Kidney glomerular epithelial cell (primary cell): ENCODE measurements around the gene WWOX.

Experiments
- DNase-seq: peaks from one replicate; lab custom pipeline; 2025; lab: John Stamatoyannopoulos, UW

The WWOX gene

DNA sequence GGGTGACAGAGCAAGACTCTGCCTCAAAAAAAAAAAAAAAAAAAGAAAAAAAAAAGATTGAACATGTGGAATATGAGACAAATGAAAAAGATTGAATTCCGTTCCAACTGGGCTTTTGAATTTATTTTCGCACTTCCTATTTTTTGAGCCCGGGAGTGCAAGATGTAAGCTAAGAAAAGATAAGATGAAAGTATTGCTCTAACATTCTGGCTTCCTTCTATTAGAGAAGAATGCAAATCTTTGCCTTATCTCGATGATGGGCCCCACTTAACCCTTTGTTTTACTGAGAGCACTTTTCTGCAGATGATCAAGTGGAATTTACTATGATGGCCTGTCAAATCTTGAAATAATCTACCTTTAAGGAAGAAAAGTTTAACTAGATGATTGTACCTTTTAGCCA lies 96.3 kb downstream of the WWOX start:
- DNase-seq, result no peak

DNA sequence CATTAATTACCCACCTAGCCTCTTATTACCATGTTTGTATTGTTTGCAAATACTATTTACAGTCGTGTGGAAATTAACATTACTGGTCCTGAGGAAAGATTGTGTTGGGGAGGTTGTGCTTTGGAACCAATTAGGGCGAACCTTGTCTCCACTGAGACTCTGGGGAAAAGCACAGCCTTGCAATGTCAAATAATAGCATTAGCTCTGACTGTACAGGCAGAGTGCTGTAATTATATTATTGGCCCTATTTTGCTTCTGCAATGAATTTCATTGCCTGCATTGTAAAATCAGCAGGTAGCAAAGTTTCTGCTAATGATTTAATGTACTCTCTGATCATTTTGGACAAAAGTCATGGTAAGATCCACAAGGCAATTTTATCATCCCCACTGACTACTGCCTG lies 97.0 kb downstream of the WWOX start:
- DNase-seq, result no peak

DNA sequence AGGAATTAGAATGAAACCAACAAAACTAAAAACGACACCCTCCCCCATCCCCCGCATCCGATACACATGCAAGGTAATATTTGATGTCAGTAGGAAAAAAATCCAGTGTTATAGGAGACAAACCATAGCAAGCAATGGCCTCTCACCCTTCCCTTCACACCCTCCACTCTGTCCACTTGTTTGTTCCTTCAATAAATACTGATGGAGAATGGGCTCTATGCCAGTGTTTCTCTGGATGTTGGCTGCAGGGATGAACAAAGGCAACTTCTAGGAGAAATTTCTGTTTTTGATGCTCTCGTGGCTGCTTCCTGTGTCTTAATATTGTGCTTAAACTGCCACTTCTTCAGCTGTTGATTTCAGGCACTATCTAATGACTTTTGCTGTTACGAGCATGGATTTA lies 98.8 kb downstream of the WWOX start:
- no peak for DNase-seq

DNA sequence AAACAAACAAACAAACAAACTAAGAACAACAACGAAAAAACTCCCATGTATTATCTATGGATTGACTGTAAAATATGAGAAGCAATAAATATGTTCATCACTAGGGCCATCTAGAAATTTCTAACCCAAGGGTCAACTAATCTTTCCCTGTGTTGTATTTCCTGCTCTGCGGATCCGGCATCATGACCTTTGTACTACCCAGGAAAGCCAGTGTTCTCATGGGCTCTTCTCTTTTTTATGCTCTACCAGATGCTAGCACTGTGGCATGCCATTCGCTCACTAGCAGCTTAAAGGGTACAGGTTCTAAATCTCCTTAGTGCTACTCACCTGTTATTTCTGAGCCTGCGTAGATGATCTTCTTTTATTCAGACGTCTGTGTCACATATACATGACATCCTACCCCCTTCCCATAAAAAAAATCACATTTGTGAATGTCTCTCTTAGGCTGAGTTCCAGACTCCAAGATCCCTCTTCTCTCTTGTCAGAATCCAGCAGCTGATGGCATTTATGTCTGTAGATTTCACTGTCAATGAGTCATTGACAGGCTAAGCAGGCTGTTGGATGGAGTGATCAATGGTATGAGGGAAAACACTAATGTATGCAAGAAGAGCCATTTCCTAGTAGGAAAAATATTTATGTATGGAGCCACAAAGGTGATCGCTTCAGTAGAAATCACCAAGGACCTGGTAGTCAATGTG lies 100.0 kb downstream of the WWOX start:
- DNase-seq, result no peak

DNA sequence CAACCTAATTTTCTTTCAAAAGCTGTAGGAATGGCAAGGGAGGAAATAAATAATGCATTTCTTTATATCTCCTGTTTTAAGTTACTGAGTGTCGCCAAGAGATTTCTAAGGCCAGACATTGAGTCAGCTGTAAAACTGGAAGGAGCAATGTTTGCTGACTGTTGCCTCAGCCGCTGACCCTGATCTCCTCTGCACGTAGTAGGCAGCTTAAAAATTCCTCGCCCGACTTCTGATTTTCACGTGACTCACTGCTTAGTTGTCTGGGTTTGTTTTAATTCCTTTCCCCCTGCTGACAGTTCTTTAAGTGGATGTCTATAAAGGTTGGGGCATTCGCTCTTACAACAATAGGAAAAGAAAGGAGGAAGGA lies 100.6 kb downstream of the WWOX start:
- DNase-seq, result no peak

DNA sequence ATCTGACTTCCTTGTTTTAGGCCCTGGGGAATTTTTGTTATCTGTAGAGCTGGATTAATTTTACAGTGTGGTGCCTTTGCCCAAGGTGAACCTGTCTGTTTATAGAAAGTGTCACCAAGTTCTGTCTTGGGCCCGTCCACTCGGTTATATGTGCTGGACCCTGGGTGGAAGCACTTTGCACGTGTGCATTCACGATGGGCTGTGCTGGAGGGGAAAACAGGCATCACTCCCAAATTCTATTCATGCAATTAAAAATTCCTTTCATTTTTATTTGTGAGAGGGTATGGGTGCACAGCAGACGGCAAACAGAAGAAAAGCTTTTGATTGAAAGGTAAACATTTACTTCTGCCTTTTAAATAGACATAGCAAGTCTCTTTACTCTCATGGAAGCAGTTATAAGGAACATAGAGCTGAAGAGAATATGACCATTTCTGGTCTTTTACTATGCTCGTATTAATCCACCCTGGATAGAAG lies 101.2 kb downstream of the WWOX start:
- no peak for DNase-seq

DNA sequence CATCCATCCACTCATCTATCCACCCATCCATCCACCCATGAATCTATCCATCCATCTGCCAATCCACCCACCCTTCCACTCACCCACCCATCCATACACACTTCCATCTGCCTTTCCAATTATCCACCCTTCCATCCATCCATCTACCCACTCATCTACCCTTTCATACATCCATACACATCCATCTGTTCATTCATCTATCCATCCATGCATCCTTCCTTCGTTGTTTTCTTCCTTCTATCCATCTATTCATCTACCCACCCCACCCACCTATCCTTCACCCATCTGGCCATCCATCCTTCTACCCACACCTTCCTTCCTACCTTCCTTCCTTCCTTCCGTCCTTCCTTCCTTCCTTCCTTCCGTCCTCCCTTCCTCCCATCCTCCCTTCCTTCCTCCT lies 106.1 kb downstream of the WWOX start:
- DNase-seq, result no peak

DNA sequence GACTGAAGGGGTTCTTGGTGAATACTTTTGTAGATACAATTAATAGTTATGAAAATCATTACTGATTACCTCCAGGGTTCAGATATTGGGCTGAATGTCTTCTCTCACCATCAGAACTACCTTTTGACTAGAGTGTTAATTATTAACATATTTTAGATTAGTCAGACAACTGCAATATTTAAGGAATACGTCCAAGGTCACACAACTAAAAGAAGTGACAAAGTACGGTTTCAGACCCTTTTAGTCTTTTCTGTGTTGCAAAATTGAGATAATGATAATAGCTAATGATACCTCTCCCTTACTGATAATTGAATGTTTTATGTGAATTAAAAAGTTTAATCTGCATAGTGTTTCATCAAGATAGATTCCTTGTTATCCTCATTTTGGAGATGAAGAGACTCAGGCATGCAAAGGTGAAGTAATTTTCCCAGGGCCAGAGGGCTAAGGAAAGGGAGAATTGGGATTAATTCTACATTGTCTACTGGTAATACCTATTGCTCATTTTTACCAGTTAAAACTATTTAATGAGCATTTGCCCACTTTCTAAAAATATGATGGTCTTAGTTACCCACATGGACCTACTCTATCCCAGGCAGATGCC lies 107.3 kb downstream of the WWOX start:
- no peak for DNase-seq

DNA sequence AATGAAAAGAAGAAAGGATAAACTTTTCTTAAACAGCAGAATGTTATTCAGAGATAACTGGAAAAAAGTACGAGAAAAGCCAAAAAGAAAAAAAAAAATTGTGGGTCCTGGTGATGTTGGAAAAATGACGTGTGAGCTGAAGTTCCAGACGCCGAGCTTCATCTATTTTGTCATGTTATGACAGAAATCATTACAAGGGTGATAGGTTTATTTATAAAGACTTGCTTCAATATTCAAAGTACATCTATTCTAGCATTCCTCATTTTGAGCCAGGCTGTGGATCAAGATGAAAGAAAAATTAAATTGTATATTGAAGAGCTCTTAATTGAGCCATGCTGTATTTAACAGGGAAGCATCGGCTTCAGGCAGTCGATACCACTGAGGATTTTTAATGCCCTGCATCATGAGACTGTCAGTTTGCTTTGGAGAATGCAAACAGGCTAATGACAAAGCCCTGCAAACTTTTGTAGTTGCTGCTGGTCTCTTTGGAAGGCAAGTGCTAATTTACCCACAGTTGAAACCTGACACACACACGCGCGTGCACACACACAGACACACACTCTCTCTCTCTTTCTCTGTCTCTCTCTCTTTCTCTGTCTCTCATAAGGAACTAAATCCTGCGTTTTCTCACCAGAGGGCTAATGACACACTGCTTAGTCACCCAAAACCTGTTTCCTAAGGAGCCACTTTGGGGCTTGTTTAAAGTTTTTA lies 110.7 kb downstream of the WWOX start:
- peak; percentile 28 for DNase-seq

DNA sequence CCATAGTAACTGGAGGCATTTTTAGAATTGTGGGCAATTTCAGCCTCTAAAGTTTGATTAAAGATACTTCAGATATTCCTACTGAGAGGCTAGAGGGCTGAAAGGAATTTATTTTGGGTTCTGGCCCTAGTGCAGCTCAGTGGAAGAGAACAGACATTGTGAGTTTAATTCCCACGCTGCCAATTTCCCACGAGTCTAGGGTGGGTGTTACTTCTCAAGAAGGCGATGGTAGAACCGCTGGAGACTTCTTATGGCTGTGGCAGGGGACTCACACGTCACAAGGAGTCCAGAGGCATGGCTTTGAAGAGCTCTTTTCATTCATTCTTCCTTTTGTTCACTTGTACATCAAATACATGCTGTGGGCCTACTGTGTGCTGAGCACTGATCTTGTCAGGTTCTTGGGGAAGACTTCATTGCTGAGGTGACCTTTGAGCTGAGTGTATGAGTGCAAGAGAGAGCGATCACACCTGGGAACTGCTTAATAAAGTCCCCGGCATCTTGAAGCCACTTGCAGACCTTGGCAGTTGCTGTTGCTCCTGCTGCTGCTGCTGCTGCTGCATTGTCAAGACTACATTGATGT lies 111.7 kb downstream of the WWOX start:
- DNase-seq, result no peak

DNA sequence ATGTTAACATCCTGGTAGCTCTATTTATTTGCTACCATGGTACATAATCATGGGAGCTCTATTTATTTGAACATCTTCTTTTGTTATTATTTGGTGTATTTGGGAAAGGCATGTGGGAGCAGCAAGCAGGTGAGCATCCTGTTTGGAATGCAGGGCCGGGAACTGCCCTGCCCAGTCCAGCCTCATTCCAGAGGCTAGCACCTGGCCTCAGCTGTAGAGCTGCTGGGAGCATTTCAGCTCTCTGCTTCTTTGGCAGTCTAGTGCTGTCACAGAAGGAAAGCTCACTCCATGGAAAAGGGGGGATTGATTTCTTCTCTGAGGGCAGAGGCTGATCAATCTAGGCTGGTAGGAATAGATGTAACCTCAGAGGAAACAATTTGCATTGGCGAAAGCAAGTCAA lies 112.5 kb downstream of the WWOX start:
- no peak for DNase-seq

DNA sequence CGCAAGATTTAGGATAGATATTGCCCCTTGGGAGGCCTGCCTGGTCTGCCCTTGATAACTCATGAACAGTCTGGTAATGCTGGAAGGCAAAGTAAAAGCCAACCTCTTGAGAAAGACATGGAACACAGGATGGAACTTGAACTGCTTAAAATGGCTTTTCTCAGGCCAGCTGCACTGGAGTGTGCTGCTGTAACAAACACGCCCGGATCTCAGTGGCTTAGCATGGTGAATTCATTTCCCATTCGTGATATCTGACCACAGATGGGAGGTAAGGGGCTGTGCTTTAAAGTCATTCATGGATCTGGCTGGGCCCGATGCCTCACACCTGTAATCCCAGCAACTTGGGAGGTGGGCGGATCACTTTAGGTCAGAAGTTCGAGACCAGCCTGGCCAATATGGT lies 113.2 kb downstream of the WWOX start:
- no peak for DNase-seq

DNA sequence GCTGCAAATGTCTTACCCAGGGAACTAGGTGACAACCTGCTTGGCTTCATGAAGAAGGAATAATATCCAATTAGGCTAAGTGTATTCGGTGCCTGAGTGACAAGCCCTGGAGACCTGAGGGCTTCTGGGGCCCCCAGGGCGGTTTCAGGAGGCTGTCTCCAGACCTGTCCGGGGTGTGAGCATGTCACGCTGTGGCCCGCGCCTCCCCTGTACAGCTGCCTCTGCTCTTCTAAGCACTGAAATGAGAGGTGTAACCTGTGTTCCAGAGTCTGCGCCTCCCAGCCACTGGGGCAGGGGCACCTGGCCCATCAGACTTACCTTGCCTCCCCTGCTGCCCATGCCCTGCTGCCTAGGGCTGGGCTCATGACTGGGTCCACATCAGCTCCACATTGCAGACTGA lies 114.3 kb downstream of the WWOX start:
- DNase-seq, result no peak

DNA sequence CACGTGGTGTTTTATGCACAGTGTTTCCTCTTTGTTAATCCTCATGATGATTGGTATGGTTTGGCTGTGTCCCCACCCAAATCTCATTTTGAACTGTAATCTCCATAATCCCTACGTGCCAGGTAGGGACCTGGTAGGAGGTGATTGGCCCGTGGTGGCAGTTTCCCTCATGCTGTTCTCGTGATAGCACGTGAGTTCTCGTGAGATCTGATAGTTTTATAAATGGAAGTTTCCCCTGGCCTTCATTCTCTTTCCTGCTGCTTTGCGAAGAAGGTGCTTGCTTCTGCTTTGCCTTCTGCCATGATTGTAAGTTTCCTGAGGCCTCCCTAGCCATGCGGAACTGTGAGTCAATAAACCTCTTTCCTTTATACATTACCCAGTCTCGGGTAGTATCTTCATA lies 115.8 kb downstream of the WWOX start:
- DNase-seq, result no peak

DNA sequence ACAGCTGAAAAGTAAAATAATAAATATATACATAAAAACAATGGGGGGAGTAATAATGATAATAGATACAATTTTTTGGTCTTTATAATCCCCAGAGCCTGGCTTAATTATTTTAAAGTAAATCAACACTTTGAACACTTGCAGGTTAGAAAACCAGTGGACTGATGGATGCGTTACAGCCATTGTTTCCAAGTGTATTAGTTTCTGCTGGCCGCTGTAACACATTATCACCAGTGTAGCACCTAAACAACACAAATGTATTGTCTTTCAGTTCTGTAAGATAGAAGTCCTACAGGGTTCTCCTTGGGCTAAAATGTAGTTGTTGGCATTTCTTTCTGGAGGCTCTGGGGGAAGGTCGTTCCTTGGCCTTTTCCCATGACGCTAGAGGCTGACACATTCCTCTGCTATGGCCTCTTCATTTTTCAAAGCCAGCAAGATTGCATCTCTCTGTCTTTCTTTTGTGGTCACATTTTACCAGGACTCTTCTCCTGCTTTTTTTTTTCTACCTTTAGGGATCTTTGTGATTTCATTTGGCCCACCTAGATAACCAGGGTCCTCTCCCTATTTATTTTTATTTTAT lies 116.8 kb downstream of the WWOX start:
- DNase-seq, result no peak

DNA sequence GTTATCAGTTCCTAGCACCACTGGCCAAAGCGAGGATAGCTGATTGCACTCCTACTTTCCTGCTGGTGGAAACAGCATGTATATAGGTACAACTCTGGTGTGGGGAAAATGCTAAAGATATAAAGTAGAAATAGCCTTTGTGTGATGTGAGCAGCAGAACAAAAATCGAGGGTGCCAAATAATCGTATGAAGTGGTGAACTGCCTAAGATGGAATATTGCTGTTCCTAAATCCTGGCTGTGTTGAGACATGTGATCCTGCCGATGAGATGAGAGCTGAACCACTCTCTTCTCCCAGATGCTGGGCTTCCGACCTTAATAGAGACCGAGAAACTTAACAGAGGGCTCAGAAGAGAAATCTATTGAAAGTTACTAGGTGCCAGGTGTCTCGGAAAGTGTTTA lies 117.8 kb downstream of the WWOX start:
- no peak for DNase-seq

DNA sequence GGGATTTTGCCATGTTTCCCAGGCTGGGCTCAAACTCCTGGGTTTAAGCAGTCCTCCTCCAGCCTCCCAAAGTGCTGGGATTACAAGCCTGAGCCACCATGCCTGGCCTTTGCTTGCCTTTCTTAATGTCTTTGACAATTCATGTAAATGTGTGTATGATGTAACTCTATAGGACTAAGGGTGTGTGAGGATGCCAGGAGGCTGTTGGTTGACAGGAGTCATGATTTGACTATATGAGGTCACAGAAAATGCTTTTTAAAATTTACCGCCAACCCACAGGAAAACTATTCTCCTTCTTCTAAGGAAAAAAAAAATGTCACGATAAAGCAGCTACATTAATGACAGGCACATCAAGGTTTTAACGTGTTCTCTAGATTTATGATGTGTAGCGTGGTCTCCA lies 118.8 kb downstream of the WWOX start:
- no peak for DNase-seq

DNA sequence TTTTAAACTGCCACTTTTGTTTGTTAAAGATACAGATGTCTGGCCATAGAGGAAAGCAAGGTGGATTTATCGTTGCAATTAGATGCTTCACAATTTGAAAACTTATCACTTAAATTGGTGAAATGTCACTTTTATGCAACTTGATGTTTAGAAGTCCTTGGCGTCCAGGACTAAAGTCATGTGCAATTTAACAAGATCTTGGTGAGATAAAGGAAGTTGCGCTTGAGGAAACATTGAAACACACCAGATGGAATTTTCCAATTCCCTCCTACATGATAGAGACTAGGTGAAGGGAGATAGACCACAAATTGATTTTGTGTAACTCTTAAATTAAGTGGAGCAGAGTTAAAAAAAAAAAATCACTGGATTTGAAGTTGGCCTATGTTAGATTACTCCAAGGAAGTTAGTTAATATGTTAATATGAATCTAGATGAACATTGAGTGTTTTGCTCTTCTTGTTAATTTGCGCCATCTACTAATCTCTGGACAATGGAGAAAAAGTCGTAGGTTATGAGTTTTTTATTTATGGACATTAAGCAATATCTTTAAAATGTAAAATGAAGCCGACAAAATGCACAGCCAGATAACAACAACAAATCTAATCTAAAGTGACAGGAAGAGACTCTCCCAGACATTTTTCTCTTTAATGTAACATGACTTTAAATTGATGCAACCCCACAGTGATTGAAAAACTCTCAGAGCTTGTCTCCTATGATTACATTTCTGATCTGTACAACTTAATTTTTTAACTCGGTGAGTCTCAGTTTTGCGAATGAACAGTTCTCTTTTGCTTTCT lies 119.6 kb downstream of the WWOX start:
- DNase-seq, result no peak

DNA sequence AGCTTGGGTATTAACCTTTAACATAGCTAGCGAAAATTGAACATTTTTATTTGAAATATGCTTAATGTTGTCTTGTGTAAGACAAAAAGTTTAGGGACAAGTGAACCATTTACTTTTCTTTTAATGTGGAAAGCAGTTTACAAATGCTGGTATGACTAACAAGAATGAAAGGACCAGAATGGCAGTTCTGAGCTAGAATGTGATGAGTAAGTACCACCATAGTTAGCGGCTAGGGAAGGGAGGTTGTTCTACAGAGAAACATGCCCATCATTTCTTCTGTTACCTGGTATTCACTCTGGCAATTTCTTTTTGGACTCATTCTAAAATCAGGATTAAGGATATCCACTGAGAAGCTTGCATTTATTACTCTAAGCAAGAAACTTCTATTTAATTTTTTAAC lies 121.1 kb downstream of the WWOX start:
- DNase-seq, result no peak

DNA sequence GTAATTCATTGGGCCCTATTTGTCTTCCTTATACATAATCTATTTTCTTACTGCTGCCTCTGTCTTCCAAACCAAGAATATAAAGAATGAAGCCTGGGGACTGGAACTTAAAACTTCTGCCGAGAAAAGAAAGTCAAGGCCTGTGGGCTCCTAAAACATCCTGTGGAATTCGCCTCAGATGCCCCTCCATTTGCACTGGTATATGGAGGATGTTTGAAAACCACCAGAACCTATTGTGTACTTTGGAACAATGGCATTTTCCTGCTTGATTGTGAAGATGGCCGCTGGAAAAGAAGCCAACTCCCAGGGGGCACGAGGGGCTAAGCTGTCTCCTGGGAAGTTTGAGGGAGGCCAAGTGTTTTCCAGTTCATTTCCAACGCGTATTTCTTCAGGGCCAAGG lies 122.4 kb downstream of the WWOX start:
- DNase-seq, result no peak

DNA sequence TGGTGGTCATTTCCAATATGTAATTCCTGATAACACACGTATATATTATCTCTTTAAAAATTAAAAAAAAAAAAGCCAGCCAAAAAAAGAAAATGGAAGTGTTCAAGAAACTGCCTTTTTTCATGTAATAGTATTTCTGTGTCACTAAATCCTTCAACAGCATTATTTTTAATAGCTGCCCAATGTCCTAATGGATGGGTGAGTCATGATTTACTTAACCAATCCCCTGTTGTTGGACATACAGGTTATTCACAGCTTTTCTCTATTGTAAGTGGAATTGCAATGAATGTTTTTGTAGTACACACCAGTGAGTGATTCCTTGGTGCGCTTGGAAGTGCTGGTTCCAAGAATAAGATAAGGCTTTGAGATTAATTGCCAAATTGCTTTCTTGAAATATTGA lies 124.9 kb downstream of the WWOX start:
- DNase-seq, result no peak

DNA sequence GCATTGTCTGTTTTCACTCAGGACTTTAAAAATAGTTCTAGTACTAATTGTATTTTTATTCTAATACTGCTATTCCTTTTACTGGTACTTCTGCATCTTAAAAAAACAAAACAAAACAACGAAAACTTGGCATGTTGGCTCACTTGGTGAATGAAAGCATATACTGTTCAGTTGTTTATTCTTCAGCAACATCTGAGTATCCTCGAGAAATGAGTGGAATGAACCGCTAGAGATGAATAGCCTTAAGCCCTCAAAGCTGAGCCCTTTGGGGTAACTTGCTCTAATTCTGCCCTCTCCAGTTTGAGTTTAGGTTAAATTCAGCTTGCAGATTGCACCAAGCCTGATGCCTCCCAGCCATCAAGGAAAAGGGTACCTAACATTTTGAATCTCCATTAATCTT lies 126.5 kb downstream of the WWOX start:
- no peak for DNase-seq
